HepG2 (cell line): ENCODE results near the gene VTN. TPM values are rescaled to one million over a fixed set of nuclear protein-coding genes. Genes with fewer than 3 reads are reported as not detected.

Experiments
- AFF4 ChIP-seq: sonication (generic); formaldehyde crosslinking; IDR thresholded peaks from 2 replicates; pipeline ENCODE4 v1.4.0; 2020; ENCODE audit warnings: missing genetic modification reagents
- FOXK1 ChIP-seq: sonication (generic); formaldehyde crosslinking; IDR thresholded peaks from 2 replicates; pipeline ENCODE4 v1.4.0; 2020; ENCODE audit warnings: low read depth, missing genetic modification reagents, borderline replicate concordance
- KAT8 ChIP-seq: IDR thresholded peaks from 2 replicates; pipeline ENCODE4 v1.6.1; 2016; ENCODE audit warnings: missing genetic modification reagents, missing compliant biosample characterization
- SALL2 ChIP-seq: sonication (generic); formaldehyde crosslinking; IDR thresholded peaks from 2 replicates; pipeline ENCODE4 v1.8.1; 2023; ENCODE audit warnings: mild to moderate bottlenecking, missing genetic modification reagents, inconsistent platforms
- ZBTB34 ChIP-seq: sonication (generic); formaldehyde crosslinking; IDR thresholded peaks from 2 replicates; pipeline ENCODE4 v1.8.0; 2022; ENCODE audit warnings: mild to moderate bottlenecking, missing genetic modification reagents
- ZEB1 ChIP-seq: IDR thresholded peaks from 2 replicates; pipeline ENCODE4 v1.6.1; 2012; ENCODE audit warnings: mild to moderate bottlenecking, low read depth, inconsistent platforms; ENCODE audit not compliant: insufficient replicate concordance
- ZMYM4 ChIP-seq: sonication (generic); formaldehyde crosslinking; IDR thresholded peaks from 2 replicates; pipeline ENCODE4 v1.8.1; 2023; ENCODE audit warnings: mild to moderate bottlenecking, missing genetic modification reagents
- ZNF740 ChIP-seq: sonication (generic); formaldehyde crosslinking; IDR thresholded peaks from 2 replicates; pipeline ENCODE4 v1.4.0; 2020; ENCODE audit warnings: missing genetic modification reagents
- ZNF883 ChIP-seq: sonication (generic); formaldehyde crosslinking; IDR thresholded peaks from 2 replicates; pipeline ENCODE4 v1.5.1; 2020; ENCODE audit warnings: mild to moderate bottlenecking, missing genetic modification reagents; ENCODE audit errors: not compliant biosample characterization
- ZSCAN12 ChIP-seq: sonication (generic); formaldehyde crosslinking; IDR thresholded peaks from 2 replicates; pipeline ENCODE4 v1.9.0; 2021; ENCODE audit warnings: mild to moderate bottlenecking, missing genetic modification reagents
- polyA plus RNA-seq, 8 experiments: library from polyadenylated mRNA; depleted of rRNA in 3 of 8; stranded (reverse) in 7 of 8; unstranded in 1 of 8; fragments of >200 nt; fragmentation: Illumina TruSeq in 4 of 8; extraction: Trizol in 4 of 8; gene quantifications; 2 replicates each; pipeline versions ENCODE4 v1.2.1 to v1.2.3, GENCODE V29; 2011 to 2016; ENCODE audit warnings: low read depth in 4 of 8, missing spikeins in 1 of 8, mixed read lengths in 1 of 8; ENCODE audit not compliant: insufficient read depth in 1 of 8
- total RNA-seq, 5 experiments: library from RNA; depleted of rRNA; stranded (reverse); fragments of >200 nt; fragmentation: Illumina TruSeq; extraction: Trizol; gene quantifications; 2 replicates each; pipeline ENCODE4 v1.2.3, GENCODE V29; 2016; ENCODE audit warnings: low read depth in 1 of 5

Gene VTN
- total and polyA plus RNA-seq, 2 of the 13 experiments (the other 11 are each of a cell fraction or from before 2014, with no cell fraction given): 108 to 131 TPM

GRCh38 chr17:28405632-28406472 lies 35.7 kb upstream of the VTN start, which contains the start of gene SLC46A1 (continued):
- no peak; the same call in 1 of the 2 replicates for TF ChIP-seq ZBTB34
- TF ChIP-seq ZNF883 (CRISPR knock-in tag): peak; percentile 13
- no peak for TF ChIP-seq AFF4
- no peak for TF ChIP-seq ZNF740
- no peak; the same call in 1 of the 2 replicates for TF ChIP-seq FOXK1
- TF ChIP-seq KAT8 (CRISPR knock-in tag): peak; percentile 28; the same call in 1 of the 2 replicates
- peak; percentile 65; the same call in 1 of the 2 replicates for TF ChIP-seq ZMYM4
- peak; percentile 84 for TF ChIP-seq ZEB1
- no peak for TF ChIP-seq SALL2
- no peak; the same call in 1 of the 2 replicates for TF ChIP-seq ZSCAN12 (CRISPR knock-in tag)
- TF ChIP-seq, all 625 proteins: peak for 136
